WTC11 (cell line): ENCODE data around the gene CFAP126. TPM values are rescaled to one million over a fixed set of nuclear protein-coding genes. Genes with fewer than 3 reads are reported as not detected.
"Not testable (repeated sequence)": the region's sequence is repeated elsewhere in the genome, so short reads cannot be mapped to it uniquely, and the experiment has no call there.

Experiments used
- ATAC-seq: fragments of 200-7000 bp; cut with Tn5 transposase; 2 replicates; pipeline ENCODE4 v1.10.0; 2021; ENCODE audit warnings: mild to moderate bottlenecking, moderate library complexity
- CTCF ChIA-PET: fragments of 300-600 bp; sonication (Branson Sonifier 250); formaldehyde crosslinking; loops from one replicate; lab custom pipeline; 2021; ENCODE audit warnings: antibody characterized with exemption; lab: Charles Lee
- POLR2A ChIA-PET: fragments of 350-600 bp; sonication (Branson Sonifier 250); formaldehyde crosslinking; loops from one replicate; lab custom pipeline; 2021; ENCODE audit warnings: antibody characterized with exemption; lab: Charles Lee
- DNase-seq: peaks from one replicate; pipeline ENCODE4 v3.0.0; 2021; ENCODE audit warnings: low spot score
- H3K27ac Mint-ChIP-seq: 2 replicates; pipeline ENCODE4 v1.8.0; 2021; ENCODE audit warnings: mixed read lengths
- H3K27me3 Mint-ChIP-seq: 2 replicates; pipeline ENCODE4 v1.8.0; 2021; ENCODE audit warnings: low read depth, mild to moderate bottlenecking, moderate library complexity, mixed read lengths
- H3K36me3 Mint-ChIP-seq: 2 replicates; pipeline ENCODE4 v1.8.0; 2021; ENCODE audit warnings: mixed read lengths
- H3K4me1 Mint-ChIP-seq: 2 replicates; pipeline ENCODE4 v1.8.0; 2022; ENCODE audit warnings: mixed read lengths
- H3K4me3 Mint-ChIP-seq: 2 replicates; pipeline ENCODE4 v1.8.0; 2021; ENCODE audit warnings: mild to moderate bottlenecking, moderate library complexity, mixed read lengths
- H3K9me3 Mint-ChIP-seq: 2 replicates; pipeline ENCODE4 v1.8.0; 2021; ENCODE audit warnings: mixed read lengths
- AR ChIP-seq: fragments of 250-450 bp; sonication (Bioruptor Pico); IDR thresholded peaks from 2 replicates; pipeline ENCODE4 v1.9.0; 2021; ENCODE audit warnings: mild to moderate bottlenecking
- ATF1 ChIP-seq: sonication (generic); formaldehyde crosslinking; IDR thresholded peaks from 2 replicates; pipeline ENCODE4 v1.8.1; 2023; ENCODE audit warnings: mild to moderate bottlenecking, moderate library complexity, missing genetic modification reagents
- CBFB ChIP-seq: sonication (generic); formaldehyde crosslinking; IDR thresholded peaks from 2 replicates; pipeline ENCODE4 v1.8.1; 2022; ENCODE audit warnings: mild to moderate bottlenecking, low read depth, missing genetic modification reagents
- CREB1 ChIP-seq: sonication (generic); formaldehyde crosslinking; IDR thresholded peaks from 2 replicates; pipeline ENCODE4 v1.8.0; 2023; ENCODE audit warnings: mild to moderate bottlenecking, missing genetic modification reagents
- FOXK1 ChIP-seq: sonication (generic); formaldehyde crosslinking; IDR thresholded peaks from 2 replicates; pipeline ENCODE4 v1.8.0; 2022; ENCODE audit warnings: mild to moderate bottlenecking, moderate library complexity, missing genetic modification reagents
- FOXP1 ChIP-seq: sonication (generic); formaldehyde crosslinking; IDR thresholded peaks from 2 replicates; pipeline ENCODE4 v1.8.0; 2022; ENCODE audit warnings: missing genetic modification reagents, mild to moderate bottlenecking, moderate library complexity, borderline replicate concordance
- FOXP4 ChIP-seq: sonication (generic); formaldehyde crosslinking; IDR thresholded peaks from 2 replicates; pipeline ENCODE4 v1.8.0; 2022; ENCODE audit warnings: mild to moderate bottlenecking, missing genetic modification reagents
- JUN ChIP-seq: sonication (generic); formaldehyde crosslinking; IDR thresholded peaks from 2 replicates; pipeline ENCODE4 v1.8.0; 2023; ENCODE audit warnings: mild to moderate bottlenecking, missing genetic modification reagents
- MXD4 ChIP-seq: fragments of 250-450 bp; sonication (Bioruptor Pico); IDR thresholded peaks from 2 replicates; pipeline ENCODE4 v1.8.0; 2021; ENCODE audit warnings: mild to moderate bottlenecking, moderate library complexity, borderline replicate concordance
- NFATC4 ChIP-seq: fragments of 250-450 bp; sonication (Bioruptor Pico); IDR thresholded peaks from 2 replicates; pipeline ENCODE4 v1.9.0; 2021; ENCODE audit warnings: mild to moderate bottlenecking
- NR2C2 ChIP-seq: sonication (generic); formaldehyde crosslinking; IDR thresholded peaks from 2 replicates; pipeline ENCODE4 v1.8.0; 2022; ENCODE audit warnings: mild to moderate bottlenecking, missing genetic modification reagents
- OVOL2 ChIP-seq: fragments of 250-450 bp; sonication (Bioruptor Pico); IDR thresholded peaks from 2 replicates; pipeline ENCODE4 v1.9.0; 2021; ENCODE audit warnings: mild to moderate bottlenecking, borderline replicate concordance
- PRRX2 ChIP-seq: fragments of 250-450 bp; sonication (Bioruptor Pico); IDR thresholded peaks from 2 replicates; pipeline ENCODE4 v1.8.0; 2021; ENCODE audit warnings: mild to moderate bottlenecking
- SOX15 ChIP-seq: fragments of 250-450 bp; sonication (Bioruptor Pico); IDR thresholded peaks from 2 replicates; pipeline ENCODE4 v1.9.0; 2021; ENCODE audit warnings: mild to moderate bottlenecking
- TCF7 ChIP-seq: sonication (generic); formaldehyde crosslinking; IDR thresholded peaks from 2 replicates; pipeline ENCODE4 v1.8.0; 2022; ENCODE audit warnings: mild to moderate bottlenecking, low read depth, missing genetic modification reagents, moderate library complexity
- ZMAT4 ChIP-seq: fragments of 250-450 bp; sonication (Bioruptor Pico); IDR thresholded peaks from 2 replicates; pipeline ENCODE4 v1.9.0; 2021; ENCODE audit warnings: mild to moderate bottlenecking
- ZNF138 ChIP-seq: sonication (generic); formaldehyde crosslinking; conservative IDR thresholded peaks from 2 replicates; pipeline ENCODE4 v1.8.1; 2022; ENCODE audit warnings: mild to moderate bottlenecking, moderate library complexity, missing genetic modification reagents
- total RNA-seq: library from RNA; stranded (reverse); gene quantifications from 3 replicates; pipeline ENCODE4 v1.2.3, GENCODE V29; 2021
- TF ChIP-seq, protein P1 (sequence below): sonication (generic); formaldehyde crosslinking; IDR thresholded peaks from 2 replicates; pipeline ENCODE4 v1.8.1; 2023; ENCODE audit warnings: mild to moderate bottlenecking, missing genetic modification reagents
- TF ChIP-seq, protein P2 (sequence below): sonication (generic); formaldehyde crosslinking; IDR thresholded peaks from 2 replicates; pipeline ENCODE4 v1.8.0; 2023; ENCODE audit warnings: missing genetic modification reagents

The CFAP126 gene
- total RNA-seq, 1 experiment from 2014 or later, result not detected

DNA sequence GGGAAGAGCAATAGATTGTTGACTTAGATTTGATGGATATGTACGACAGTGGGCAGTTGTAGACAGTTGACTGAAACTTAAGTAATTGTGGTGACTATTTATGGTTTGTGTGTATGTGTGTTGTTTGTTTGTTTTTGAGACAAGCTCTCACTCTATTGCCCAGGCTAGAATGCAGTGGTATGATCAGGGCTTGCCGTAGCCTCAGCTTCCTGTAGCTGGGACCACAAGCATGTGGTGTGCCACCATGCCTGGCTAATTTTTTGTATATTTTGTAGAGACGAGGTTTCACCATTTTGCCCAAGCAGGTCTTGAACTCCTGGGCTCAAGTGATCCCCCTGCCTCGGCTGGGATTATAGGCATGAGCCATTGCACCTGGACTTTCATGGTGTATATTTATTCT, 43.7 kb downstream of the CFAP126 start:
- DNase-seq, result no peak
- TF ChIP-seq FOXP4 (no peak), ZNF138 (CRISPR knock-in tag) (no peak), JUN (CRISPR knock-in tag) (no peak), OVOL2 (CRISPR knock-in tag) (no peak), ATF1 (CRISPR knock-in tag) (no peak), NR2C2 (CRISPR knock-in tag) (no peak), PRRX2 (no peak), AR (CRISPR knock-in tag) (no peak), CBFB (CRISPR knock-in tag) (no peak), NFATC4 (CRISPR knock-in tag) (no peak), SOX15 (CRISPR knock-in tag) (no peak), TCF7 (no peak), MXD4 (CRISPR knock-in tag) (no peak), CREB1 (CRISPR knock-in tag) (no peak), FOXK1 (no peak), ZMAT4 (CRISPR knock-in tag) (no peak), FOXP1 (CRISPR knock-in tag) (no peak)
- TF ChIP-seq, protein P1, sequence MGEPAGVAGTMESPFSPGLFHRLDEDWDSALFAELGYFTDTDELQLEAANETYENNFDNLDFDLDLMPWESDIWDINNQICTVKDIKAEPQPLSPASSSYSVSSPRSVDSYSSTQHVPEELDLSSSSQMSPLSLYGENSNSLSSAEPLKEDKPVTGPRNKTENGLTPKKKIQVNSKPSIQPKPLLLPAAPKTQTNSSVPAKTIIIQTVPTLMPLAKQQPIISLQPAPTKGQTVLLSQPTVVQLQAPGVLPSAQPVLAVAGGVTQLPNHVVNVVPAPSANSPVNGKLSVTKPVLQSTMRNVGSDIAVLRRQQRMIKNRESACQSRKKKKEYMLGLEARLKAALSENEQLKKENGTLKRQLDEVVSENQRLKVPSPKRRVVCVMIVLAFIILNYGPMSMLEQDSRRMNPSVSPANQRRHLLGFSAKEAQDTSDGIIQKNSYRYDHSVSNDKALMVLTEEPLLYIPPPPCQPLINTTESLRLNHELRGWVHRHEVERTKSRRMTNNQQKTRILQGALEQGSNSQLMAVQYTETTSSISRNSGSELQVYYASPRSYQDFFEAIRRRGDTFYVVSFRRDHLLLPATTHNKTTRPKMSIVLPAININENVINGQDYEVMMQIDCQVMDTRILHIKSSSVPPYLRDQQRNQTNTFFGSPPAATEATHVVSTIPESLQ (CRISPR knock-in tag), result no peak
- TF ChIP-seq, protein P2, sequence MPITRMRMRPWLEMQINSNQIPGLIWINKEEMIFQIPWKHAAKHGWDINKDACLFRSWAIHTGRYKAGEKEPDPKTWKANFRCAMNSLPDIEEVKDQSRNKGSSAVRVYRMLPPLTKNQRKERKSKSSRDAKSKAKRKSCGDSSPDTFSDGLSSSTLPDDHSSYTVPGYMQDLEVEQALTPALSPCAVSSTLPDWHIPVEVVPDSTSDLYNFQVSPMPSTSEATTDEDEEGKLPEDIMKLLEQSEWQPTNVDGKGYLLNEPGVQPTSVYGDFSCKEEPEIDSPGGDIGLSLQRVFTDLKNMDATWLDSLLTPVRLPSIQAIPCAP (CRISPR knock-in tag), result no peak
- TF ChIP-seq, all 79 proteins: peak for 0
- H3K4me1 Mint-ChIP-seq, result no peaks in the 10 kb centered on the region
- ChIA-PET CTCF (no interaction called here), POLR2A (no interaction called here)
- H3K27ac Mint-ChIP-seq, result 0 out of 2 replicates have a peak overlapping the region, but pooled peaks have one; percentile 42
- H3K4me3 Mint-ChIP-seq, result no peak overlapping the region
- no peaks in the 10 kb centered on the region for H3K27me3 Mint-ChIP-seq
- peaks cover 25% of the 10 kb centered on the region for H3K36me3 Mint-ChIP-seq
- no peak for ATAC-seq
- no peaks in the 10 kb centered on the region for H3K9me3 Mint-ChIP-seq

DNA sequence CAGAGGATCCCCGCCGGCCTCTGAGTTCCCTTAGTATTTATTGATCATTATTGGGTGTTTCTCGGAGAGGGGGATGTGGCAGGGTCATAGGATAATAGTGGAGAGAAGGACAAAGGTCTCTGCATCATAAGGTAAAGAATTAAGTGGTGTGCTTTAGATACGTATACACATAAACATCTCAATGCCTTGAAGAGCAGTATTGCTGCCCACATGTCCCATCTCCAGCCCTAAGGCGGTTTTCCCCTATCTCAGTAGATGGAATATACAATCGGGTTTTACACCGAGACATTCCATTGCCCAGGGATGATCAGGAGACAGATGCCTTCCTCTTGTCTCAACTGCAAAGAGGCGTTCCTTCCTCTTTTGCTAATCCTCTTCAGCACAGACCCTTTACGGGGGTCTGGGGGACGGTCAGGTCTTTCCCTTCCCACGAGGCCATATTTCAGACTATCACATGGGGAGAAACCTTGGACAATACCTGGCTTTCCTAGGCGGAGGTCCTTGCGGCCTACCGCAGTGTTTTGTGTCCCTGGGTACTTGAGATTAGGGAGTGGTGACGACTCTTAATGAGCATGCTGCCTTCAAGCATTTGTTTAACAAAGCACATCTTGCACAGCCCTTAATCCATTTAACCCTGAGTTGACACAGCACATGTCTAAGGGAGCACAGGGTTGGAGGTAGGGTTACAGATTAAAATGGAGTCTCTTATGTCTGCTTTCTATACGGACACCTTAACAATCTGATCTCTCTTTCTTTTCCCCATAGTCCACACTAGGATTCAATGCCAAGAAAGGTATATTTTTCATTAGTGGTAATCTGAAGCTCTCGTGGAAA, 51.6 kb downstream of the CFAP126 start:
- Mint-ChIP-seq H3K27ac (peak overlapping the region; percentile 62; the same call in 1 of the 2 replicates), H3K4me1 (peaks cover 29% of the 10 kb centered on the region), H3K4me3 (peak overlapping the region; percentile 99)
- POLR2A ChIA-PET, H3K36me3 Mint-ChIP-seq, ATAC-seq, DNase-seq, H3K27me3 Mint-ChIP-seq, H3K9me3 Mint-ChIP-seq: not testable (repeated sequence)
- CTCF ChIA-PET, result interaction anchor here (1.6 kb wide), 1 partner anchor 10 kb away, joined by 6 read pairs; no protein-coding TSS in a partner anchor

Other genes with a start within 250 kb of the CFAP126 start
- gene PFDN2, start 249.8 kb downstream of the CFAP126 start, total RNA-seq, result 91.0 to 95.4 TPM (median 92.6 TPM) in 3 replicates
- 44.4 to 47.2 TPM (median 46.5 TPM) in 3 replicates for gene NIT1, start 249.8 kb downstream of the CFAP126 start, total RNA-seq
- 39.2 to 43.3 TPM (median 40.0 TPM) in 3 replicates for gene DEDD, start 235.2 kb downstream of the CFAP126 start, total RNA-seq
- 56.2 to 61.2 TPM (median 60.7 TPM) in 3 replicates for gene UFC1, start 213.9 kb downstream of the CFAP126 start, total RNA-seq
- gene USP21, start 208.4 kb downstream of the CFAP126 start, total RNA-seq, result 30.7 to 31.1 TPM (median 30.8 TPM) in 3 replicates
- gene PPOX, start 201.4 kb downstream of the CFAP126 start, total RNA-seq, result 39.8 to 44.8 TPM (median 43.4 TPM) in 3 replicates
- gene B4GALT3, start 190.4 kb downstream of the CFAP126 start, total RNA-seq, result 40.1 to 44.8 TPM (median 40.7 TPM) in 3 replicates
- gene ADAMTS4, start 168.8 kb downstream of the CFAP126 start, total RNA-seq, result 9.1 to 11.2 TPM (median 10.0 TPM) in 3 replicates
- 105 to 108 TPM (median 105 TPM) in 3 replicates for gene NDUFS2, start 165.5 kb downstream of the CFAP126 start, total RNA-seq
- gene FCER1G, start 152.6 kb downstream of the CFAP126 start, total RNA-seq, result 0.48 to 1.0 TPM (median 0.85 TPM) in 3 replicates
- 1.9 to 2.5 TPM (median 2.2 TPM) in 3 replicates for gene APOA2, start 144.2 kb downstream of the CFAP126 start, total RNA-seq
- gene TOMM40L, start 141.8 kb downstream of the CFAP126 start, total RNA-seq, result 13.0 to 16.9 TPM (median 15.1 TPM) in 3 replicates
- gene NR1I3, start 129.7 kb downstream of the CFAP126 start, total RNA-seq, result 0.16 TPM in 1 of 3 replicates, not detected in the others
- gene PCP4L1, start 109.1 kb downstream of the CFAP126 start, total RNA-seq, result 0.92 to 1.2 TPM (median 1.1 TPM) in 3 replicates
- 3.2 to 5.5 TPM (median 5.2 TPM) in 3 replicates for gene MPZ, start 57.9 kb downstream of the CFAP126 start, total RNA-seq
- gene SDHC, start 53.5 kb downstream of the CFAP126 start, total RNA-seq, result 193 to 207 TPM (median 196 TPM) in 3 replicates
- 0.74 to 1.1 TPM (median 0.80 TPM) in 3 replicates for gene FCGR2A, start 137.6 kb upstream of the CFAP126 start, total RNA-seq
- gene HSPA6, start 156.7 kb upstream of the CFAP126 start, total RNA-seq, result 0.16 to 0.22 TPM in 2 of 3 replicates, not detected in the other
- gene FCGR3A, start 181.9 kb upstream of the CFAP126 start, total RNA-seq, result 0.11 to 0.32 TPM (median 0.11 TPM) in 3 replicates